ENCODE measurements around the gene COL7A1.

- TF ChIP-seq, protein P1, sequence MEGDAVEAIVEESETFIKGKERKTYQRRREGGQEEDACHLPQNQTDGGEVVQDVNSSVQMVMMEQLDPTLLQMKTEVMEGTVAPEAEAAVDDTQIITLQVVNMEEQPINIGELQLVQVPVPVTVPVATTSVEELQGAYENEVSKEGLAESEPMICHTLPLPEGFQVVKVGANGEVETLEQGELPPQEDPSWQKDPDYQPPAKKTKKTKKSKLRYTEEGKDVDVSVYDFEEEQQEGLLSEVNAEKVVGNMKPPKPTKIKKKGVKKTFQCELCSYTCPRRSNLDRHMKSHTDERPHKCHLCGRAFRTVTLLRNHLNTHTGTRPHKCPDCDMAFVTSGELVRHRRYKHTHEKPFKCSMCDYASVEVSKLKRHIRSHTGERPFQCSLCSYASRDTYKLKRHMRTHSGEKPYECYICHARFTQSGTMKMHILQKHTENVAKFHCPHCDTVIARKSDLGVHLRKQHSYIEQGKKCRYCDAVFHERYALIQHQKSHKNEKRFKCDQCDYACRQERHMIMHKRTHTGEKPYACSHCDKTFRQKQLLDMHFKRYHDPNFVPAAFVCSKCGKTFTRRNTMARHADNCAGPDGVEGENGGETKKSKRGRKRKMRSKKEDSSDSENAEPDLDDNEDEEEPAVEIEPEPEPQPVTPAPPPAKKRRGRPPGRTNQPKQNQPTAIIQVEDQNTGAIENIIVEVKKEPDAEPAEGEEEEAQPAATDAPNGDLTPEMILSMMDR (IDR thresholded peaks at IDR 0.05) = no peak
- TF ChIP-seq REST (IDR thresholded peaks at IDR 0.05; ENCODE audit: insufficient read depth in 1 of 2, low read depth in 2 of 2, low read length in 1 of 2) (no peak), SIN3A (IDR thresholded peaks at IDR 0.05; ENCODE audit: borderline replicate concordance, insufficient read depth, low read depth, low read length) (no peak)
Measured at GRCh38 chr3:48556796-48557626, 38.1 kb downstream of the COL7A1 start, which contains the start of gene PFKFB4.
